NCI-H2081 (cell line): ENCODE data around the gene CDC26.
"Not testable (repeated sequence)": the region's sequence is repeated elsewhere in the genome, so short reads cannot be mapped to it uniquely, and the experiment has no call there.

Experiments used
- DNase-seq, 2 experiments: peaks; one replicate each; lab custom pipeline; 2025; lab: John Stamatoyannopoulos, UW

CDC26 gene

GRCh38 chr9:113293285-113293878 is 18.0 kb upstream of the CDC26 start:
- no peak for DNase-seq

GRCh38 chr9:113290052-113290607 is 14.8 kb upstream of the CDC26 start:
- DNase-seq, result no peak

DNA sequence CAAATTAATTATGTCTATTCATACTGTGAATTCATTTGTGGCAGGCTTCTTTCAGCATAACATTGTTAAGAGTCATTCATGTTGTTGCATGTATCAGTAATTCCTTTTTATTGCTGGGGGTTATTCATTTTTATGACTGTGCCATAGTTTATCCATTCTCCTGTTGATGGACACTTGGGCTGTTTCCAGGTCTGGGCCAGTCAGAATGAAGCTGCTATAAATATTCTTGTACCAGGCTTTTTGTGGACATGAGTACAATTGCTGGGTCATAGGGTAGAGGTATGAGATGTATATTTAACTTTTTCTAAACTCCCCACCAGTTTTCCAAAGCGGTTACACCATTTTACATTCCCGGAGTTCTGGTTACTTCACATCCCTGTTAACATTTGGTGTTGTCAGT is 13.7 kb upstream of the CDC26 start:
- DNase-seq, result no peak

DNA sequence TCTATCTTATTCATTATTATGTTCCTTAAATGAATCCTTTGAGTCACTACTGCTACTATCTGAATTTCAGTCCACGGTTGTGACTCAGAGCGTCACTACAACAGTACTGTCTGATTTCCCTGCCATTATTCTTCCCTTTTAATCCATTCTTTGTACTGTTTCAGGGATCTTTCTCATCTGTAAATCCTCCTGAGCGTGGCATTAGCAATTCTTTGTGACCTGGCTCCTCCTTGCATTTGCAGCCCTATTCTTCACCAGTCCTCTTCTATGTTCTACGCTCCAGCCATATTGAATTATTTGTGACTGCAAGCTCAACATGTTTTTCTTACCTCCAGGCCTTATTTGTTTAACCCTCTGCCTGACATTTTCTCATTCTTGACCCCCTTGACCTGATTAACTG is 6.0 kb upstream of the CDC26 start:
- no peak for DNase-seq

DNA sequence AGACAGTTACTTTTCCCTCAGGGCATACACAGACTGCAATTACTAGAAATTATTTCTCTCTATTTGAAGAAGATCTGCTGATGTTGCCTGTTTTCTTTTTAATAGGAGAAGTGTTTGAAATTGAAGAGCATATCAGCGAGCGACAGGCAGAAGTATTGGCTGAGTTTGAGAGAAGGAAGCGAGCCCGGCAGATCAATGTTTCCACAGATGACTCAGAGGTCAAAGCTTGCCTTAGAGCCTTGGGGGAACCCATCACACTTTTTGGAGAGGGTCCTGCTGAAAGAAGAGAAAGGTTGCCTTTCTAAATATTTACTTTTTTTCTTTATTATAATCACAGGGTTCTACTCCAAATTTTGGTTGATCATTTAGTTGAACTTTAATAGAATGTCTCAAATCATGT is 3.5 kb upstream of the CDC26 start:
- DNase-seq, result no peak

GRCh38 chr9:113274474-113275156 is 757 bp downstream of the CDC26 start:
- peak; percentile 62 to 72 for DNase-seq

GRCh38 chr9:113269871-113270270 is 5.5 kb downstream of the CDC26 start:
- DNase-seq, result no peak

DNA sequence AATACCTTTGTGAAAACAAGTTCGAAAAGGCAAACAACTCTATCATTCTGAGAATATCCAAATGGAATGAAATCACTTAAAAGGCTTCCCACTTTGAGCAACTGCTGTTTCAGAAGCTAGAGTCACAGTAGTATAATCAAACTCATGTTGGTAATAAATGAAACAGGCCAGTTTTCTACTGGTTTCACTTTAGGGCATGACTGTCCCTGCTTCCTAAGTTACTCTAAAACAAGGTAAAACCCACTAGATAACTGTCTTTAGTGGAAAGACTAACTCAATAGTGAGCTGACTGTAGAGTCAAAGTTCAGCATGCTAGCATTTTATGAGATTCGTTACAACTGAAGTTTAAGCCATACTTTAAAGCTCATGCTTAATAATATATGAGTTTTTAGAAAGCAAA is 6.0 kb downstream of the CDC26 start:
- no peak for DNase-seq

DNA sequence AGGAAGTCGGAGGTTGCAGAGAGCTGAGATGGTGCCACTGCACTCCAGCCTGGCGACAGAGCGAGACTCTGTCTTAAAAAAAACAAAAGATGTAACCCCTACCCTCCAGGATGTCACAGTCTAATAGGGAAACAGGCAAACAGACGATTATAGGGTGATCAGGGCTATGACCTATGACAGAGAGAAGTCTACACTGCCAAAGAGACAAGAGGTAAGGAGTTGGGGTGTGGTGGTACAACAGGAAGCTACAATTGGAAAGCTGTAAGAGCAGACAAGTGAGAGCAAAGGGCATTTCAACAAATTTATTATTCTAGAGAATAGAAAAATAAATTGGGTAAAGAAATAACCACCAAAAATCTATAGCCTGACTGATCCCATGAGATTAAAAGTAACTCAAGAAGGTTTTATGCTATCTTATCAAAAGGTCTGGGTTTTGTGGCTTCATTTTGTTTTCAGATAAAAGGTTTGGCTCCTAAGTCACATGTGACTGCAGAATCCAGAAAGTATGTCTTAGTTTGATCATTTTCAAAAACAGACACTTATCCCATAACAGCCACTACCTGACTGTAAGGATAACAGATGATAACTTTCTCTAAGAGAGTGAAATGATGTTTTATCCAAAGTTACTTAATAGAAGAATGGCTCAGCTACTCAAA is 7.3 kb downstream of the CDC26 start:
- no peak for DNase-seq

DNA sequence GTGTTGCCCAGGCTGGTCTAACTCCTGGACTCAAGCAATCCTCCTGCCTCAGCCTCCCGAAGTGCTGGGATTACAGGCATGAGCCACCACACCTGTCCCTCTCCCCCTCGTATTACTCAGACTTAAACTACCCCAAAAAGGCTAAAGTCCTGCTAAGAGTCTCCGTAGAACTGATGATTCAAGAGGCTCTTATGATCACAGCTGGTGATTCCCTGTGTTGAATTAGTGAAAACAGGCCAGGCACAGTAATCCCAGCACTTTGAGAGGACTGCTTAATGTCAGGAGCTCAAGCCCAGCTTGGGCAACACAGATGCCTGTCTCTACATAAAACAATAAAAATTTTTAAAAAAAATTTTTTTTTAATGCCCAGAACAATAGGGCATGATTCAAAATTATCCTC is 9.2 kb downstream of the CDC26 start:
- DNase-seq, result no peak

- no peak for DNase-seq
Observed at GRCh38 chr9:113261917-113262671, 13.3 kb downstream of the CDC26 start.

- DNase-seq, result no peak
Observed at GRCh38 chr9:113258282-113258681, 17.1 kb downstream of the CDC26 start.

DNA sequence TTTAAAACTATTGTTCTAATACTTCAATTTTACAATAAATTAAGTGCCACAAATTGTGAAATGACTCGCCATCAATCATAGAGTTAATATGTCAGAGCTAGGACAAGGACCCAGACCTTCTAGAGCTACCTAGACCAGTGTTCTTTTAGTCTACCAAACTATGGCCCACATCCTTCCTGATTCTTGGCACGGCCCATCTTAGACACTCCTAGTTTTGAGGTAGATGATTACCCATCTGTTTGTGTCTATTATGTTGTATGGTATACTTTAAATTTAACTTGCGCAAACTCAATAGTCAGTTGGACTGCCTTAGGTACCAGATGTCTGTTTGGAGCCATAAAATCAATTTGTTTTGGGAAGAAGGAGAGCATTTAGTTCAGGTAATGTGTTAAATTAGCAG is 17.5 kb downstream of the CDC26 start:
- peak in 1 of 2 experiments; percentile 4 for DNase-seq

DNA sequence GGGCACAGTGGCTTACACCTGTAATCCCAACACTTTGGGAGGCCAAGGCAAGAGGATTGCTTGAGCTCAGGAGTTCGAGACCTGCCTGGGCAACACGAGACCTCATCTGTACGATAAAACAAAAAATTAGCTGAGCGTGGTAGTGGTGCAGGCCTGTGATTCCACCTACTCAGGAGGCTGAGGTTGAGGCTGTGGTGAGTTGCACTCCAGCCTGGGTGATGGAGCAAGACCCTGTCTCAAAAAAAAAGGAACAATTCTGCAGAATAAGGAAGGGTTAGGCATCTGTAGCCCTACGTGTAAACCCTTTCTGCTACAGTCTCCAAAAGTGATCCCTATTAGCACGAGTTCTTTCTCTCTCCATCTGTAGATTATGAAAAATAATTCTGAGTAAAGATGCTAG is 19.9 kb downstream of the CDC26 start:
- DNase-seq, result no peak

DNA sequence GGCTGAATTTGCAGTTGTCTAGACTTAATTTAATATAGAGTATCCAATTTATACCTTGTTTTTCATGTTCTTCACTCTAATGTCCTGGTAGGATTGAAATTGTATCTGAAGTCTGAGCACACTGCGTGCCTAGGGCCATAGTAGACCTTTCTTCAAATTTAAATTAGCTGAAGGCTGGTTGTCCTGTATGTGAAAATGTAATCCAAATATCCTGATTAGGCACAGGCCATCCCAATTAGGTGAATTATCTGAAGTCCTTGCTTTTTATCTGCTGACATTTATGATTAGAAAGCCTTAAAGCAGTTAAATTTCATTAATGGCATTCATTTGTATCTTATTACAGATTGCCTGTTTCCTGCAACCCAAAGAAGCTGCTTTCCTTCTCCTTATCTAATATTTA is 20.4 kb downstream of the CDC26 start:
- DNase-seq, result no peak

- DNase-seq, result no peak
Observed at GRCh38 chr9:113250807-113251206, 24.6 kb downstream of the CDC26 start.

DNA sequence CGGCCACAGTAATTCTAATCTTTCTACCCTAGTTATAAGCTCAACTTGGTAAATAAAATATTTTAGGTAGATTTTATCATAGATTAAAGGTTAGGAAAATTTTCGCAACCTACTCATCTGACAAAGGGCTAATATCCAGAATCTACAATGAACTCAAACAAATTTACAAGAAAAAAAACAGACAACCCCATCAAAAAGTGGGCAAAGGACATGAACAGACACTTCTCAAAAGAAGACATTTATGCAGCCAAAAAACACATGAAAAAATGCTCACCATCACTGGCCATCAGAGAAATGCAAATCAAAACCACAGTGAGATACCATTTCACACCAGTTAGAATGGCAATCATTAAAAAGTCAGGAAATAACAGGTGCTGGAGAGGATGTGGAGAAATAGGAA is 25.7 kb downstream of the CDC26 start:
- not testable (repeated sequence) for DNase-seq

DNA sequence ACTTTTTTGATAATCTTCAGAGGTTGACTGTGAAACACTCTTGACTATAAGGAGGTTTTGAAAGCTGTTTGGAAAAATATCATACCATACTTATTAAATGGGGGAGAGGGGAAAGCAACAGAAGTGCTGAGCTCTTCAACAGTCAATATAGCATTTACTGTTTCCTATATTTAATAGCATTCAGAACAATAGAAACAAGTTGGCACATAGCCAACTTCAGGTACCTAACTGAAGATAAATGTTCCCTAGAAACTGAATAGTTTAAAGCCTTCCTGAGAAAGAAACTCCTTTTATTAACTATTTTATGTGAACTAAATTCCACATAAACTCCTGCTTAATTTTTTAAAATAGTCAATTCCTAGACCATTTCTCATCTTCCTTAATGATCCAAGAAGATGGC is 27.7 kb downstream of the CDC26 start:
- DNase-seq, result no peak

DNA sequence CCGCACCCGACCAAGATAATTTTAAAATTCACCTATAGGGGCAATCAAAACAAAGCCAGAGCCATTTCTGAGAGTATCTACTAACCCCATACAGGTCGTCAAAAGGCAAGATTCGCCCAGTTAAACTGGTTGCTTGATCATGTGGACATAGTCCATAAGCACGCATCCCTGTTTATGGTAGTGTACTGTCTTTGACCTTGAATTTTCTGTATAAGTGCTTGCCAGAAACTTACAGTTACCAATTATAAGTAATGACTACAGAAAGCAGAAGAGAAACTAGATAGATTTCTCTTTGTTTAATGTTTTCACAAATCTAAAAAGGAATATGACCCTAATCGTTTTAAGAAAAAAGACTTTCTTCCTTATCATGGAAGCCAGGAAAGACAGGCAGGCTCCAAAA is 28.4 kb downstream of the CDC26 start:
- no peak for DNase-seq

DNA sequence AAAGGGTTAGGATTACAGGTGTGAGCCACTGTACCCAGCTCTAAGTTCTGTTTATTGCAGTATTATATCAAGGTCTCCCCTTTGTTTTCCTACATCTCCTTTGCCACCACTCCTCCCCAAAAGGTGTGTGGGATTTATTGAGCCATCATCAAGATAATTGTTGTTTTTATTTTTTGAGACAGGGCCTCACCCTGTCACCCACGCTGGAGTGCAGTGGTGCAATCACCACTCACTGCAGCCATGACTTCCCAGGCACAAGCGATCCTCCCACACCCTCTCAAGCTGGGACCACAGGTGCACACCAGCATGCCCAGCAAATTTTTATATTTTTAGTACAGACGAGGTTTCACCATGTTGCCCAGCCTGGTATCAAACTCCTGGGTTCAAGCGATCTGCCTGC is 29.5 kb downstream of the CDC26 start:
- no peak for DNase-seq

DNA sequence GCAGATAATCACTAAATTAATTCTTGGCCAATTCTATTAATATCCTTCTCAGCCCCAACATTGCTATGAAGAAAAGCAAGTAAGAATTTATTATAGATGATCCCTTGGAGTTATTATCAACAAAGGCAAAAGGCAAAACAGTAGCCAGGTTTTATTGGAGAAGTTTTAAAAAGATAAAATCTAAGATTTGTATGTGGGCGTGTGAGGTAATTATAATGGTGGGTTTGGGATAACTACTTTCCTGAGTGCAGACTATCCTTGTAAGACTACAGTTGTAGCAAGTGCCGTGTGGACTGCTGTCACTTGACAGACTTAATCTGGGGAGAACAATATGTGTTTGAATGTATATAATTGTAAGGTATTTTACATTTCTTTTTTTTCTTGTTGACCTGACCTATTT is 30.8 kb downstream of the CDC26 start:
- DNase-seq, result no peak

DNA sequence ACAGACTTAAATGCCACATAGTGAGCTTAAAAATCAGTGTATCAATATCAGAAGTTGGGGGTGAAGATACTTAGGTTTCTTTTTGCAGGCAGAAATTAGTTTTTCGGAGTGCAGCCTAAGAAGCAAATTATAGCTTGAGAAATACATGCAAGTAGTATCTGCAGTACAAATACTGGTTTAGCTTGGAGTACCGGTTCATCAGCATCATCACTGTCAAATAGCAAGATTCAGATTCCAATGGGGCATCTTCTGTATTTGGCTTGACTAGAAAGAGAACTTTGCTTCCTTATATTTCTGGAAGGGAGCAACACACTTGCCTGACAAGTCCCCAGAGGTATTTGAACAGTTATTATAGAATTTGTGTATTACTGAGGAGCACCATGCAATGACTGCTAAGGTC is 34.2 kb downstream of the CDC26 start:
- no peak for DNase-seq

DNA sequence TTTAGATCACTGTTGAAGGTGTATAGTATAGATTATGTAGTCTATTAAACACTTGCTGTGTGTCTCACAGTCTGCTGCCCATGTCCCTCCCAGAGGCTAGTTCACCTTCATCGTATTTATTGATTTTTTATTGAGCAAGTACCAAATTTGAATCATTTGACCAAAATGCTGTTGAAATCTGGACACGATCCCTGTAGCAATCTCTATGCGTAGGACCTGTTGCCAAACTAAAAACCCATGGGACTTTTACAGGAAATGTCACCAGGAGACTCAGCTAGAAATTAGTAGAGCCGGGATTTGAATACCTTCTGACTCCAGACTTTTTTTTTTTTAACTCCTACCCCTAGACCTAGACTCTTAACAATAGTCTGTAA is 36.5 kb downstream of the CDC26 start:
- no peak for DNase-seq
